GM12872 (cell line): Measurements from ENCODE around the gene BEGAIN.

Experiments
- TF ChIP-seq, protein P1 (sequence below): IDR thresholded peaks from 3 replicates; pipeline ENCODE4 v1.5.1; 2011; ENCODE audit warnings: low read depth, mild to moderate bottlenecking, low read length, moderate library complexity; ENCODE audit not compliant: insufficient read depth

Gene BEGAIN

DNA sequence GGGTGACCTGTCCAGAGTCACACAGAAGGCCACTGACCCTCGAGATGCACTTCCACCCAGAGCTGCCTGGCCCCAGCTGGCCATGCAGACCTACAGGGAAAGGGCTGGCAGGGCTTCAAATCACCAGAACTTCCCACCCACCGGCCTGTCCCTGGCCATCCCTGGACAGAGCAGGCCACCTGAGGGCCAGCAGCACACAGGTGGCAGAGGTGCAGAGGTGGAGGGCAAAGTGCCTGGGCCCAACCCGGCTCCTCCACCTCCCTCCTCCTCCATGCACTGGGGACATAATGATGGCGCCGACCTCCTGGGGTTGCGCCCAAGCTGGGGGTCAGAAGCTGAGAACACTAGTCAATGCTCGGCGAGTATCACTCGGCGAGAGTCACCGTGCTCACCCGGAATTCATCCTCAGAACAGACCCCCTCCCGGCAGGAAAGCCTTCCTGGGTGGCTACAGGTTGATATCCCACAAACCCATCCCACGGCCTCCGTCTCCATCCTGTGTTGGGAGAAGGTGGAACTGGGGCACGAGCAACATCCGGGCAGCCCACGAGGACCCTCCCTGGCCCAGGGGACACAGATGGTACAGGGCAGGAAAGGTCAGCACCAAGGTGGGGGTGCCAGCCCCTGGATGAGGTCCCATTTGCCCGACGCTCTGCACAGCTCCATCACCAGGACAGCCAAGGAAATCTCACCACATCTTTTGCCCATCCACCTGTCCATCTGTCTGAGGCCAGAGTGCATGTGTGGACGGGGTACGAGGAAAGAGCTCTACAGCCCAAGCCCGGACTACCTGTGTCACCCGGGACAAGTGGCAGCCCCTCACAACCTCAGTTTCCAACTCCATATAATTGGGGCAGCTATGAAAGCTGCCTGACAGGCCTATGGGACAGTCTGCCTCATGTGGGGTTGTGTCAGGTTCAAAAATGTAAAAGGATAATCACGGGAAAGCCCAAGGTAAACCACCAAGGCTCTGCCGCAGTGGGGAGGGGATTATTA lies 10.8 kb downstream of the BEGAIN start:
- TF ChIP-seq, protein P1, sequence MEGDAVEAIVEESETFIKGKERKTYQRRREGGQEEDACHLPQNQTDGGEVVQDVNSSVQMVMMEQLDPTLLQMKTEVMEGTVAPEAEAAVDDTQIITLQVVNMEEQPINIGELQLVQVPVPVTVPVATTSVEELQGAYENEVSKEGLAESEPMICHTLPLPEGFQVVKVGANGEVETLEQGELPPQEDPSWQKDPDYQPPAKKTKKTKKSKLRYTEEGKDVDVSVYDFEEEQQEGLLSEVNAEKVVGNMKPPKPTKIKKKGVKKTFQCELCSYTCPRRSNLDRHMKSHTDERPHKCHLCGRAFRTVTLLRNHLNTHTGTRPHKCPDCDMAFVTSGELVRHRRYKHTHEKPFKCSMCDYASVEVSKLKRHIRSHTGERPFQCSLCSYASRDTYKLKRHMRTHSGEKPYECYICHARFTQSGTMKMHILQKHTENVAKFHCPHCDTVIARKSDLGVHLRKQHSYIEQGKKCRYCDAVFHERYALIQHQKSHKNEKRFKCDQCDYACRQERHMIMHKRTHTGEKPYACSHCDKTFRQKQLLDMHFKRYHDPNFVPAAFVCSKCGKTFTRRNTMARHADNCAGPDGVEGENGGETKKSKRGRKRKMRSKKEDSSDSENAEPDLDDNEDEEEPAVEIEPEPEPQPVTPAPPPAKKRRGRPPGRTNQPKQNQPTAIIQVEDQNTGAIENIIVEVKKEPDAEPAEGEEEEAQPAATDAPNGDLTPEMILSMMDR = no peak

GRCh38 chr14:100575266-100575995 lies 11.8 kb downstream of the BEGAIN start:
- TF ChIP-seq, protein P1 = no peak

GRCh38 chr14:100574642-100575031 lies 12.6 kb downstream of the BEGAIN start:
- TF ChIP-seq, protein P1 = no peak

DNA sequence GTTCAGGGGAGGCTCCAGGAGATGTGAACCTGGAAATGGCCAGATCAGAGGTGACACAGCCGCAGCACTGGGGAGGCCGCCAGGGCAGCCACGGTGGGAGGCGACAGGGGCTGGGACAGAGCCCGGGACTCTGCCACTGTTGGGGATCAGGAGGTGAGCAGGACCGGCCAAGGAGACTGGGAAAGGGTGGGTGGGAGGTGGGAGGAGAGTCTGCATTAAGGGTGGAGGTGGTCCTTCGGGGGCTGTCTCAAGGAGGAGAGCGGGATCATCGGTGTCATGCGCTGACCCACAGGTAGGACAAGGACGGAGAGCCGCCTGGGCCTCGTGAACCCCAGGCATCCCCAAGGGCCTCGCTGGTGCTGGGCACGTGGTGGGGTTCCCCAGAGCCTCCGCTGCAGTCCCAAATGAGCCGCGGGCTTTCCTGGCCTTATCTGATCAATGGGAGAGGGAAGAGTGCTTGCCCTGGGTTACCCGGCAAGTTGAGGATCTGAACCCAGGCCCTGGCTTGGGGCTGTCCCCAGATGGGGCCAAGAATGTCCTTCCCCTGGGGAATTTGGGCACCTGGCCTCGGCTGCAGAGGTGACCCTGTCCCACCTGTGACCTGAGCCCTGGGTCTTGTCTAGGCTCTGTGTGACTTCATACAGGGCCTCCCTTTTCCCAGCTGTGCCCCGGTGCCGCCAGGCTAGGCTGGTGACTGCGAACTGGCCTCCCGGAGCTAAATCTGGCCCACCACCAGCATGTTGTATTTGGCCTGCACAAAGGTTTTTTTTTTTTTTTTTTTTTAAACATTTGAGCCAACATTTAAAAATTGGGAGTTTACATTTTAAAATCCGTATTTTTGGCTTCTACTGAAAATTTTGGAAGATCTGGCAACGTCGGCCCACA lies 13.2 kb downstream of the BEGAIN start:
- TF ChIP-seq, protein P1 = no peak

DNA sequence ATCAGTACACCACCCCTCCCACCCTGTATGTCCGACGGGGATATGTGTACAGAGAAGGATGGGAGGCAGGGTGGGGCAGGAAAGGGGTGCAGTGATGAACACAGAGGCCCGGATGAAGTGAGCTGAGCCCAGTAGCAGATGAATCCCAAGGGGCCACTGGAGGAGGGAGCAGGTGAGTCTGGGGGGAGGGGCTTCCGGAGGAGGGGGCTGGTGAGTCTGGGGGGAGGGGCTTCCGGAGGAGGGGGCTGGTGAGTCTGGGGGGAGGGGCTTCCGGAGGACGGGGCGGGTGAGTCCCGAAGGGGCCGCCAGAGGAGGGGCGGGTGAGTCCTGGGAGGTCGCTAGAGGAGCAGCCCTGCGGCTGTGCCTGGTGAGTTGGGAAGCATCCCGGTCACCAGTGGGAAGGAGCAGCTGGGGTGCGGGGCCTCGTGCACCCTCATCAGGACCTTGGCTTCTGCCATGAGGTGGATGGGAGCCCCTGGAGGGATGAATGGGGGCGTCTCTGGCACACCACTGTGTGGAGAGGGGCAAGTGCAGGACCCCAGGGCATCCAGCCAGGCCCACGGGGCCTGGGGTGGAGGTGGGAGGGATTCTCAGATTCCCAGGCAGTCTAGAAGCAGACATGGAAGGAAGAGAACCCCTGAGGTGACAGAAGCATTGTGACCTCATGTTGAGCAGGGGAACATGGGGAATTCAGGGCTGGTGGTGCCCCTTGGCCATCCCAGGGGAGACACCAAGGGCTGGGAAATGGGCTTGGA lies 14.0 kb downstream of the BEGAIN start:
- TF ChIP-seq, protein P1 = no peak

DNA sequence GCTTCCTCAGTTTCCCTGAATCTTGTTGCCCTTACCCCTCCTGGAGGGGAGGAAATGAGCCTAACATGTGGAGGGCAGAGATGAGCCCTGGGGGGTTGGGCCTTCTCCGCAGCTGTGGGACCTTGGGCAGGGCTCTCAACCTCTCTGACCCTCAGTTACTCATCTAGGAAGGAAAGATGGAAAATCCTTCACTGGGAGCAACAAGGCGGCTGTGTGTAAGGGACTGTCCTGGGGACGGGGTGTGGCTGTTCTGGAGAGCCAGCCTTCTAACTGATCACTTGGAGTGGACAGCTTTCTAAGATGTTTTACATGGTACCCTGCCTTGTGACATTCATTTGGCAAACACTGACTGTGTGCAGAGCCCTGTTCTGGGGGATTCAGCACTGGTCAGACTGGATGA lies 14.7 kb downstream of the BEGAIN start:
- TF ChIP-seq, protein P1 = no peak
